CD14-positive monocyte (primary cell): ENCODE data around the gene MAST4. TPM values are rescaled to one million over a fixed set of nuclear protein-coding genes. Genes with fewer than 3 reads are reported as not detected.

Source experiments
- DNase-seq, 3 donors: peaks; one replicate each; pipeline ENCODE4 v3.0.0-alpha.2; 2011 to 2022
- H2AFZ ChIP-seq: 2 replicates; pipeline ENCODE4 v1.6.0; 2012; ENCODE audit warnings: mild to moderate bottlenecking, low read depth, low read length, inconsistent platforms; ENCODE audit not compliant: insufficient read depth, poor library complexity, severe bottlenecking
- H3K27ac ChIP-seq, 2 donors: 1 replicate in 1 of 2; 2 replicates in 1 of 2; pipeline ENCODE4 v1.5.1; 2012 to 2013; ENCODE audit warnings: low read length in 2 of 2, control low read depth in 1 of 2, inconsistent platforms in 1 of 2, low read depth in 1 of 2, mild to moderate bottlenecking in 1 of 2
- H3K27me3 ChIP-seq, 2 donors: one replicate each; pipeline versions ENCODE4 v1.6.0 to v1.6.1; 2011 to 2013; ENCODE audit warnings: low read length in 2 of 2; ENCODE audit not compliant: control insufficient read depth in 2 of 2, insufficient read depth in 2 of 2
- H3K36me3 ChIP-seq, 2 donors: replicated peaks in 1 of 2; 1 replicate in 1 of 2; 2 replicates in 1 of 2; pipeline versions ENCODE4 v1.5.1 to v1.6.1; 2012 to 2013; ENCODE audit warnings: low read length in 2 of 2, control low read depth in 1 of 2, inconsistent platforms in 1 of 2, mild to moderate bottlenecking in 1 of 2; ENCODE audit not compliant: insufficient read depth in 2 of 2, control insufficient read depth in 1 of 2
- H3K4me1 ChIP-seq, 2 donors: 1 replicate in 1 of 2; 2 replicates in 1 of 2; pipeline versions ENCODE4 v1.5.1 to v1.6.1; 2012 to 2013; ENCODE audit warnings: low read length in 2 of 2, control low read depth in 1 of 2, inconsistent platforms in 1 of 2, mild to moderate bottlenecking in 1 of 2, moderate library complexity in 1 of 2; ENCODE audit not compliant: insufficient read depth in 2 of 2, control insufficient read depth in 1 of 2
- H3K4me2 ChIP-seq: replicated peaks from 2 replicates; pipeline ENCODE3; 2012; ENCODE audit warnings: low read length, moderate library complexity, mild to moderate bottlenecking; ENCODE audit not compliant: poor library complexity, severe bottlenecking; ENCODE audit errors: extremely low read depth
- H3K4me3 ChIP-seq, 3 experiments: fragments of 200-600 bp in 1 of 3; sonication (generic) in 1 of 3; replicated peaks in 1 of 3; 1 replicate in 2 of 3; 2 replicates in 1 of 3; pipeline ENCODE4 v1.5.1; 2011 to 2013; ENCODE audit warnings: low read length in 3 of 3, mild to moderate bottlenecking in 3 of 3, control low read depth in 2 of 3, low read depth in 2 of 3, inconsistent platforms in 1 of 3, moderate library complexity in 1 of 3
- H3K79me2 ChIP-seq: 2 replicates; pipeline ENCODE4 v1.6.0; 2012; ENCODE audit warnings: mild to moderate bottlenecking, control low read depth, inconsistent platforms, low read length, moderate library complexity; ENCODE audit not compliant: insufficient read depth
- H3K9ac ChIP-seq: 2 replicates; pipeline ENCODE4 v1.6.0; 2017; ENCODE audit warnings: low read length, mild to moderate bottlenecking; ENCODE audit not compliant: insufficient read depth, poor library complexity, severe bottlenecking
- H3K9me3 ChIP-seq, 2 donors: replicated peaks in 1 of 2; 1 replicate in 1 of 2; 2 replicates in 1 of 2; pipeline versions ENCODE4 v1.5.1 to v1.6.1; 2012 to 2013; ENCODE audit warnings: low read length in 2 of 2, control low read depth in 1 of 2; ENCODE audit not compliant: control insufficient read depth in 1 of 2, insufficient read depth in 1 of 2
- H4K20me1 ChIP-seq: 2 replicates; pipeline ENCODE4 v1.6.0; 2012; ENCODE audit warnings: mild to moderate bottlenecking, low read length, control low read depth, moderate library complexity; ENCODE audit not compliant: insufficient read depth
- H3K27ac Mint-ChIP-seq, 7 donors: one replicate each; pipeline ENCODE4 v1.8.0; 2020; ENCODE audit warnings: mild to moderate bottlenecking in 7 of 7, mixed read lengths in 7 of 7, moderate library complexity in 6 of 7, inconsistent platforms in 2 of 7
- H3K27me3 Mint-ChIP-seq, 3 donors: one replicate each; pipeline ENCODE4 v1.8.0; 2021 to 2022; ENCODE audit warnings: low read depth in 3 of 3, mild to moderate bottlenecking in 3 of 3, mixed read lengths in 3 of 3, moderate library complexity in 3 of 3, inconsistent platforms in 1 of 3
- H3K36me3 Mint-ChIP-seq, 2 donors: one replicate each; pipeline ENCODE4 v1.8.0; 2020; ENCODE audit warnings: mixed read lengths in 2 of 2, inconsistent platforms in 1 of 2, mild to moderate bottlenecking in 1 of 2
- H3K4me1 Mint-ChIP-seq: one replicate; pipeline ENCODE4 v1.8.0; 2020; ENCODE audit warnings: mild to moderate bottlenecking, mixed read lengths
- H3K4me3 Mint-ChIP-seq, 2 donors: one replicate each; pipeline ENCODE4 v1.8.0; 2020; ENCODE audit warnings: mild to moderate bottlenecking in 2 of 2, mixed read lengths in 2 of 2, moderate library complexity in 1 of 2
- H3K9me3 Mint-ChIP-seq, 7 donors: one replicate each; pipeline ENCODE4 v1.8.0; 2020 to 2022; ENCODE audit warnings: mixed read lengths in 7 of 7, mild to moderate bottlenecking in 6 of 7, moderate library complexity in 6 of 7, inconsistent platforms in 2 of 7
- CTCF ChIP-seq: fragments of 200-600 bp; IDR thresholded peaks from one replicate; pipeline ENCODE4 v1.8.0; 2022; ENCODE audit warnings: antibody characterized with exemption, mild to moderate bottlenecking
- WGBS: methylation state at CpG from one replicate; pipeline ENCODE4 v1.1.5; 2013; ENCODE audit warnings: missing lambda C conversion rate; ENCODE audit not compliant: insufficient coverage; 5-methylcytosine and 5-hydroxymethylcytosine counted together
- intact Hi-C, 2 donors: fragments of 100-400 bp; cut with micrococcal nuclease; formaldehyde crosslinking; loops; one replicate each; pipeline versions ENCODE4 v1.15.0 to v1.15.1; 2023
- polyA plus RNA-seq, 3 donors: library from polyadenylated mRNA; depleted of rRNA in 1 of 3; unstranded in 2 of 3; stranded (reverse) in 1 of 3; fragments of 300-500 nt in 2 of 3; fragments of >200 nt in 1 of 3; fragmentation: Illumina TruSeq in 2 of 3; gene quantifications; 1 replicate in 2 of 3; 2 replicates in 1 of 3; pipeline ENCODE4 v1.2.3, GENCODE V29; 2012 to 2021

MAST4 gene
- polyA plus RNA-seq, 3 donors: 0.03 to 0.24 TPM; not detected in 1

GRCh38 chr5:66904189-66904588 lies 308.0 kb downstream of the MAST4 start:
- WGBS: no CpG with 5 or more reads among the region's 3 CpGs
- H3K4me1 ChIP-seq: no peaks in the 10 kb centered on the region
- H3K79me2 ChIP-seq: no peaks in the 10 kb centered on the region
- no peaks in the 10 kb centered on the region for H4K20me1 ChIP-seq
- H3K4me3 ChIP-seq: no peak overlapping the region
- H3K4me2 ChIP-seq: no peak overlapping the region
- H3K27me3 ChIP-seq: no peaks in the 10 kb centered on the region
- TF ChIP-seq CTCF: no peak
- H3K27ac Mint-ChIP-seq: no peak overlapping the region
- H2AFZ ChIP-seq: no peak overlapping the region
- H3K9me3 Mint-ChIP-seq: no peaks in the 10 kb centered on the region
- DNase-seq: no peak
- peaks cover 0 to 5% (median 0%) of the 10 kb centered on the region in 3 donors for H3K27me3 Mint-ChIP-seq
- no peaks in the 10 kb centered on the region for H3K36me3 Mint-ChIP-seq
- H3K4me1 Mint-ChIP-seq: no peaks in the 10 kb centered on the region
- no peak overlapping the region for H3K9ac ChIP-seq
- no peaks in the 10 kb centered on the region for H3K9me3 ChIP-seq
- no peaks in the 10 kb centered on the region for H3K36me3 ChIP-seq
- H3K4me3 Mint-ChIP-seq: no peak overlapping the region
- no peak overlapping the region for H3K27ac ChIP-seq
- intact Hi-C loops: no loop called here

GRCh38 chr5:66906021-66906420 lies 309.8 kb downstream of the MAST4 start:
- no peak overlapping the region for H3K4me3 Mint-ChIP-seq
- intact Hi-C loops: no loop called here

More at GRCh38 chr5:66906021-66906420, 309.8 kb downstream of the MAST4 start:
- Histone ChIP-seq H3K79me2 (no peaks in the 10 kb centered on the region), H4K20me1 (no peaks in the 10 kb centered on the region), H3K27me3 (no peaks in the 10 kb centered on the region), H3K27ac (no peak overlapping the region), H3K9me3 (no peaks in the 10 kb centered on the region), H3K4me2 (no peak overlapping the region), H3K4me3 (no peak overlapping the region), H3K4me1 (no peaks in the 10 kb centered on the region), H3K36me3 (no peaks in the 10 kb centered on the region), H3K9ac (no peak overlapping the region), H2AFZ (no peak overlapping the region)
- H3K27me3 Mint-ChIP-seq: peaks cover 0 to 5% (median 0%) of the 10 kb centered on the region in 3 donors
- DNase-seq: no peak
- WGBS: no CpG with 5 or more reads among the region's 3 CpGs
- no peaks in the 10 kb centered on the region for H3K4me1 Mint-ChIP-seq
- no peaks in the 10 kb centered on the region for H3K9me3 Mint-ChIP-seq
- H3K36me3 Mint-ChIP-seq: no peaks in the 10 kb centered on the region
- TF ChIP-seq CTCF: no peak
- no peak overlapping the region for H3K27ac Mint-ChIP-seq
